M059J (cell line): ENCODE results near the gene TMEM170B. TPM values are rescaled to one million over a fixed set of nuclear protein-coding genes. Genes with fewer than 3 reads are reported as not detected.

Source experiments
- DNase-seq: peaks from one replicate; pipeline ENCODE4 v3.0.0-alpha.2; 2012; ENCODE audit warnings: low read depth
- total RNA-seq: library from RNA; depleted of rRNA; stranded (reverse); fragments of >200 nt; shearing (Covaris generic); gene quantifications from 2 replicates; pipeline ENCODE4 v1.2.3, GENCODE V29; 2014; rRNA removed

The TMEM170B gene
- total RNA-seq, result 1.2 and 4.0 TPM in 2 replicates

- peak; percentile 94 for DNase-seq
Observed at GRCh38 chr6:11537229-11538051, at the start of gene TMEM170B. TMEM170B (plus strand) TSS chr6:11537749; CDS start chr6:11538278, 529 bp downstream.

DNA sequence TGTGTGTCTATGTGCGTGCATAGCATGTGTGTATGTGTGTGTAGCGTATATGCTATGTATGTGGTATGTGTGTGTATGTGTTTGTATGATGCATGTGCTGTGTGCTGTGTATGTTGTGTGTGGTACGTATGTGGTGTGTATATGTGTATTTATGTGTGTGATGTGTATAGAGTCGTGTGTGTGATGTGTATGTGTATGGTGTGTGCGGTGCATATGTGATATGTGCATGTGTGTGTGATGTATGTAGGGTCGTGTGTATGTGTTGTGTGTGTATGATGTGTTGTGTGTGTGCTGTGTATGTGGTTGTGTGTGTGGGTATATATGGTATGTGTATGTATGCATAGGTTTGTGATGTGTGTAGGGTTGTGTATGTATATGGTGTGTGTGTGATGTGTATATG, 46.6 kb upstream of the TMEM170B start:
- DNase-seq, result no peak

GRCh38 chr6:11491596-11492463, 45.7 kb upstream of the TMEM170B start:
- DNase-seq, result peak; percentile 22

DNA sequence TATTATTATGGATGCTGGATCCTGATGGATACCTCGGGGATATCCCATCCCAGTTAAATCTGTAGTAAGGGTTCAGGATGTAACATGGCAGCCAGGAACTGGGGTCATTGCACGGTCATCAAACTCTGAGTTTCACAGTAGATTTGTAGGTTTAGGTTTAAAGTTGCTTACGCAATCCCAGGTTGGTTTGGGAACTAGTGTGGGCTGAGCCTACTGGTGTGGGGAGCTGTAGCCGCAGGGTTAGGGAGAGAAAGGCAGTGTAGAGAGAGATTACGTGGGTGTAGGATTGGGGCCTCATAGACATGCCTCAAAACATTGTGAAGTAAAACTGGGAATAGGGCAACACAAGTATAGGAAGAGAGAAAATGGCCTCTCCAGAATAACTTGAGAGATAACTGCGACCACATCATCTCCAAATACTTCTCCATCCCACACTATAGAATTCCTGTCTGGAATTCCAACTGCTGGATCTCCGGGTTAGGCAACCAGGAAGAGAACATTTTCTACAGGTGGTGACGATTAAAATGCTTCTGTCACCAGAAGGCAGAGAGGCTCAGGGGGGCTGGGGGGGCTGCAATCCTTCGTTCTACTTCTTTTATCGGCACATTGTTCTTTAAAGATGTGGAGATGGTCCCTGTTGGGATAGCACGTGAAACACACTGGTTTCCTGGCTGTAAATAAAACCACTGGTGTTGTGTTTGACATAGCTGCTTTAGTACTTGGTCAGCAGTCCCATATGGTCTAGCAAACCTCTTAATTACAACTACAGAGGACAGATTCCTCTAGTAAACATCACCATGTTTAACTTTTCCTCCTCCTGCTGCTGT, 44.9 kb upstream of the TMEM170B start:
- DNase-seq, result peak; percentile 13

DNA sequence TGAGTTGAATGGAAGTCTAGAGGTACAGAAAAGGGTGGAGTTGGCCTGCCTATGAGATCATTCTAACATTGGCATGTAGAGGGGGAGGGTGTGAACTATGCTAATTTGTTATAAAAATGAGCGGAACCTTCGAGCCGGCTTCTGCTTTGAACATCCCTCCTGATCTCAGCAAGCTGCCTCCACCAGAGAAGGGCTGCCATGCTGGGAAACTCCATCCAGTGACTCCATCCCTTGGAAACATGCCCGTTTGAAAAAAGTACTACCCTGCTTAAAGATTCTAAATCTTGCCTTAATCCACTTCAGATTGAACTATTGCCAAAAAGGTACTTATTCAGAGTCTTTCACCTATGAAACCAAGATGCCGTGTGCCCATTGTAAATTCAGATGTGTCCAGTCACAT, 43.6 kb upstream of the TMEM170B start:
- peak; percentile 65 for DNase-seq

GRCh38 chr6:11494786-11495564, 42.6 kb upstream of the TMEM170B start:
- DNase-seq, result peak; percentile 85

GRCh38 chr6:11495565-11496145, 41.9 kb upstream of the TMEM170B start:
- peak; percentile 42 for DNase-seq

DNA sequence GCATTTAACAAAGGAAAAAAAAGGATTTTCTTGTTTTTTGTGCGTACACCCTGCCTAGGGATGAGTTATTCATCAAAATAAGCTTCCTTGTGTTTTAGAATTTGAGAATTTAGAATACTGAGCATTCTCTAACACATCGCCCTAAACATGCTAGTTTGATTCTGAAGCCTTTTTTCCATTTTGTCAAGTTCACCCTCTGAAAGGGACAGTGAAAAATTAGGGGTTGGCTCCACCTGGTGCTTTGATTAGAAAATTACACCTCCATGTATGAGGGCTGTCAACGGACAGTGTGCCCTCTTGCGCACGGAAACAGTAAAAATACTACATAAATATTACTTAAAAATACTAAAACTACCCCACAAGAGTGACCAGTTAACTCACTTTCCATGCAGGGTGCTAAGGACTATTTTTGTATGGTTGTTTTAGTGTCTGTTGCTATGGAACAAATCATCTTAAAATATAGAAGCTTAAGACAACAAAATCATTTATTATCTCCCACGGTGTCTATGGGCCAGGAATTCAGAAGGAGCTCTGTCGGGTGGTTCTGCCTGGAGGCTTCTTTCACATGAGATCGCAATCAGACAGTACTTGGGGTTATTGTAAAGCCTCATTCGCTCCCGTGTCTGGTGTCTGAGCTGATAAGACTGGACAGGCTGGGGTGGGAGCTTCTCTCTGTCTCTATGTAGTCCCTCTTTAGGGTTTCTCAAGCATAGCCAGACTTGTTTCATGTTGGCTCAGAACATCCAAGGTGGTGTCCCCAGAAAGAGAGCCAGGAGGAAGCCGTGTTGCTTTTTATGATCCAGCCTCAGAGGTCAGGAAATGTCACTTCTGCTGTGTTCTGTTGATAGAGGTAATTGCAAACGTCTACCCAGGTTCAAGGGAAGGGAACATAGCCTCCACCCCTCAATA, 41.1 kb upstream of the TMEM170B start:
- peak; percentile 92 for DNase-seq

DNA sequence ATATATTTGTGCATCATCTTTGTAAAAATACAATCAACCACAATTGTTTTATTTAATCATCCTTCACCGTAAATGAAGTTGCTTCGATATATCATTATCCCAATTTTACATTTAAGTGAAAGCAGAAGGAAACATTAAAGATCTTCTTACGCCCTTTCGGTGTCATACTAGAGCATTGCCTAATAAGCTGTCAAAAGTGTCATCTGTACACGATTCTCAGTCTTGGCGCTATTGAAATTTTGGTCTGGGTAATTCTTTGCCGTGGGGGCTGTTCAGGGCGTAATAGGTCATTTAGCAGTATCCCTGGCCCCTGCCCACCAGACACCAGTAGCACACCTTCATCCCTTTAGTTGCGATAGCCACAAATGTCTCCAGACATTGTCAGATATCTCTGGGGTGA, 40.4 kb upstream of the TMEM170B start:
- no peak for DNase-seq

DNA sequence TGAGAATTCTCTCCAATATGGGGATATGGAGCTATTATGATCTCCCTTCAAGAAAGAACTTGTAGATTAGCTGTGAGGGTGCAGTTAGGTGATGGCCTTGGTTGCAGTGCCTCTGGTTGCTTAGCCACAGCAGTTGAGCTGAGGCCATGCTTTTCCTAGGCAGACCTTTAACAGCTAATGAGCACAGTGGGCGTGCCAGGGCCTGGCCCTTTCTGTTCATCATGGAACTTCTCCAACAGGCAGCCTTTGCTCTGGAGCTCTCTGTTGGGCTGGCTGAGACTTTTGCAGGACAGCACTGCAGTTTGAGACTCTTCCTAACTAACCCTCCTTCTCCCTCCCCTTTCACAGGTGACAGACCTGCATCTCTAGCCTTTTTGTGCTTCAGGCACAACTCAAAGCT, 39.7 kb upstream of the TMEM170B start:
- peak; percentile 20 for DNase-seq

GRCh38 chr6:11500008-11500407, 37.5 kb upstream of the TMEM170B start:
- peak; percentile 94 for DNase-seq

GRCh38 chr6:11509471-11509870, 28.1 kb upstream of the TMEM170B start:
- no peak for DNase-seq

- no peak for DNase-seq
Observed at GRCh38 chr6:11514672-11515071, 22.9 kb upstream of the TMEM170B start.

DNA sequence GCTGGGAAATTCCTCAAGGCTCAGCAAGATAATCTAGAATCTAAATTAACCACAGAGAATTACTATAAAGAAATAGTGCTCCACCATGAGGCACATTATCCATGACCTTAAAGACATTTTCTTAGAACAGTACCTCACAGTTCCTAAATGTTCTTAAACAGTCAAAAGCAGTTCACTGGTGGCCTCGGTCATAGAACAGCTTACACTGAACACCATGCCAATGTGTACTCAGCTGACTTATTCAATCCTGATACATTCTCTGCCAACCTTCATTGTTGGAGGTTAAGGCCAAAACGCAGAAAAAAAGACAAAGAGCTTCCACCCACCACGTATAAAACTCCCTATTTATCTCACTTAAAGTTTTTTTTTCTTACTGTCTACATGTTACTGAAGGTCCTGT, 21.8 kb upstream of the TMEM170B start:
- no peak for DNase-seq

DNA sequence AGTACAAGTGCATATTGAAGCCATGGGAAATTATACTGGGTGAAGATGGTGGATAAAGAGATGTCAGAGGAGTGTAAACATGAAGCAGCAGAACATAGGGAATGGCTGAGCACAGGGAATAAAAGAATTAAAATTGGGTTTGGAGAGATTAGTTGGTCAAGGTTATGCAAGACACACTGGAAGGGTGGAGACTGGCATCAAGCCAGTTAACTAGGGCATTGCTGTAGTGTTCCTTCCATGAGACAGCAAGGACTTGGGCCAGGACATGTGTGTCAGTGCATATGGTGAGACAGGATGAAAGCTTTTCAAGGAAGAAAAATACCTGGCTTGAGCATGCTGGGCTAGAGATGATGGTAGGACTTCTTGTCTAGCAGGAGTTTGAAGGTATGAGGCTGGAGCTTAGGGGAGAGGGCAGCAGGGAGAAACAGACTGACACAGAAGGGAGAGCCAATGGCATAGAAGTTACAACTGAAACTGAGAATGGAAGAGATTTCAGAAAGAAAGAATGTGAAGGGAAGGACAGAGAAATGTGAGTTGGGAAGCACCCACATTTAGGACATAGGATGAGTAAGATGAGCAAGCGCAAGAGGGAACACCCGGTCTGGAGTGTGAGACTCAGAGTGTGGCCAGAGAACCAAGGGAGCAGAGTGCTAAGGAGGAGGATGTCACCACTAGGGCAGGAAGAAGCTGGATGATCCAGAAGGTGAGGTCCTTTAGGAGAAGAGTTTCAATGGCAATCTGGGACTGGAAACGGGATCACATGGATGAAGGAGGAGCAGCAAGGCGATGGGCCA, 14.5 kb upstream of the TMEM170B start:
- DNase-seq, result no peak

DNA sequence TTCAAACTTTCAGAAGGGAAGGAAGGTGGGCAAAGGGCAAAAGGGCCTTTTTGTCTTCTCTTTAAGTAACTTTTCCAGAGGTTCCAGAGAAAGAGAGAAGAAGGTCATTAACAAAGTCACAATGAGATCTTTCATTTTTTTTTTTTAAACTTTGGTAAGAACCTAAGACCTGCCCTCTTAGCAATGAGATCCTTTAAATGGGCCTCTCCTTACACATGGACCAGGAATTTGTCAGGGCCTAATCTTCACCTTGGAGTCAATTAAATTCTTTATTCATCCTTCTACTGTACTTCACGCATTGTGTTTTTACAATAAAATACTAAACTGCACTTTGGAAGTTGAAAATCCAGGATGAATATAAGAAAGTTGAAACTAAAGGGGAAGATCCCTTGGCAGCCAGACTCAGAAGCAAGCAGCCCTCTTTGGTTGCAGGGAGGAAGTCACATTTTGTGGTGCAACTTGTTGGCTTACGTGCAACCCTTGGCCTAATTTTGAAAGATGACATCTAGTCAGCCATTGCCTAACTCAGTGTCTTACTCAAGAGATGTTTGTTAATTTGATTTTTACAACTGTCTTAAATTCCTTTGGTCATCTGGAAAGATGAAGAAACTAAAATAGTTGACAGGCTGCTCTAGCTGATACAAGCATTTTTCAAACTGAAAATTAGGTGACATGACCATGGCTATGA, 11.9 kb upstream of the TMEM170B start:
- no peak for DNase-seq

DNA sequence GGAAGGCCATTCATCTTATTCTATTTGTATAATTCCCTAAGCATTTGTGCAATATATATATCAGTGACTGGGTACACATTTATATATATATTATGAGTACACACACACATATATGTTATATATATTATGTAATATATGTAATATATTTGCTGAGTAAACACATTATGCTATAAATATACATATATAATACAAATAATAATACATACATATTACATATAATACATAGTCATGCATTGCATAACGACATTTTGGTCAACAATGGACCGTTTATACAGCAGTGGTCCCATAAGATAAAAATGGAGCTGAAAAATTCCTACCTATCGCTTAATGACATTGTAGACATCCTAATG, 11.4 kb upstream of the TMEM170B start:
- no peak for DNase-seq

GRCh38 chr6:11527274-11527870, 10.2 kb upstream of the TMEM170B start:
- no peak for DNase-seq
